ENCODE results near the gene FAM234B.

The FAM234B gene

DNA sequence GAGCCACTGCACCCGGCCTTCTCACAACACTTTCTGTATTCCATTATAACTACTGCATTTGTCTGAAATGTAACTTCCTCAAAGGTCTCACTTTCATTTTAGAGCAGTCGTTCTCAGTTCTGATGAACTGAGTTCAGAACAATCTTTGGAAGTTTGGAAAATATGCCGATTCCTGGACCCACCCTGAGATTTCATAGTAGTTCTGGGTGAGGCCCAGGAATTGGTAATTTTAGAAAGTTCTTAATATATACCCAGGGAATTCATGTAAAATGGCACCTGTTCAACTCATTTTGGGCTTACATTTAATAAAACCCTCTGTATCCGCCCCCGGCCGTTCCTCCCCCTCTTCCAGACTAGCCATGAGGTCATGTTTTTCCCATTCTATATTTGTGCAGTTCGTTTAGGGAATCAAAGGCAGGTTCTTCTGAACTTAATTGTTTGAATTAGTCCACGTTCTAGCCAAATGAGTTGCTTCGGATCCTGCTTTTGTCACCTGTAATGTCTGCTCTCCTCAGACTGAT is 53.4 kb downstream of the FAM234B start:
- H3K36me3 Mint-ChIP-seq: no peaks in the 10 kb centered on the region
- DNase-seq (ENCODE audit: low spot score in 2 of 2) (no peak), ATAC-seq (ENCODE audit: low read depth) (no peak)
- H3K4me1 Mint-ChIP-seq: peaks cover 38% of the 10 kb centered on the region
- H3K27me3 Mint-ChIP-seq: no peaks in the 10 kb centered on the region
- H3K27ac Mint-ChIP-seq: peak overlapping the region; percentile 95
- peak overlapping the region; percentile 84 for H3K4me3 Mint-ChIP-seq
- H3K9me3 Mint-ChIP-seq: no peaks in the 10 kb centered on the region

DNA sequence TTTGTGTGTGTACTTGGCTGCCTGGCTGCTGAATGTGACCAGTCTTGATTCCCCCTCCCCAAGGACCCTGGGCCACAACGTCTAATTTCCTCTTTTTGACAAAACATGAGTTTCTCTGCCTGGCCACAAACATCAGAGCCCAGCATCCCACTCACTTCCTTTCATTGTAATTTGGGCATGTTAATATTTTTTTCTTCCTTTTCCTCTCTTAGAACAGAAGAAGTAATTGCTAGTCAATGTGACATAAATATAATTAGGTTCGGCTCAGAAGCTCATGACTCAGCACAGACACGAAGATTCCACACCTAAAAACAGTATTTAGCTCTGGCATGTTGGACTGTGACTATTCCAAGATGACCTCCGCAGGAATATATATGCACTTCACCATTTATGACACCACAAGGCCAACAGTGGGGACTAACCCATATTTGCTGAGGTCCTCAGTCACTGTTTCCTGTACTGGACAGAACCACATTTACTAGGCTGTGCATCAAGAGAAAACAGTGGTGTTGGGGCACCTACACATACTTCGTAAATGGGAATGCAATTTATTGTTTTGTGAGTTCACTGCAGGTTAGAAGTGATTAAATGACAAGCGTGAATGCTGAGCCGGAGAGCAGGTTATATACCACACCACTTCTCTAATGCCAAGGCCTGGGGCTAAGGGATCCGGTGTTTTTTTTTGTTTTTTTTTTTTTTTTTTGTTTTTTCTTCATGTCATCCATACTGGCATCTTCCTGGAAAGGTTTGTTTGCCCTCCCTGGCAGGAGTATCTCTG is 55.1 kb downstream of the FAM234B start:
- ATAC-seq (ENCODE audit: low read depth): peak; percentile 3
- no peak for DNase-seq (ENCODE audit: low spot score in 2 of 2)
- Mint-ChIP-seq H3K4me1 (peaks cover 49% of the 10 kb centered on the region), H3K9me3 (no peaks in the 10 kb centered on the region), H3K27me3 (no peaks in the 10 kb centered on the region), H3K27ac (peak overlapping the region; percentile 95), H3K36me3 (no peaks in the 10 kb centered on the region), H3K4me3 (peak overlapping the region; percentile 66)

DNA sequence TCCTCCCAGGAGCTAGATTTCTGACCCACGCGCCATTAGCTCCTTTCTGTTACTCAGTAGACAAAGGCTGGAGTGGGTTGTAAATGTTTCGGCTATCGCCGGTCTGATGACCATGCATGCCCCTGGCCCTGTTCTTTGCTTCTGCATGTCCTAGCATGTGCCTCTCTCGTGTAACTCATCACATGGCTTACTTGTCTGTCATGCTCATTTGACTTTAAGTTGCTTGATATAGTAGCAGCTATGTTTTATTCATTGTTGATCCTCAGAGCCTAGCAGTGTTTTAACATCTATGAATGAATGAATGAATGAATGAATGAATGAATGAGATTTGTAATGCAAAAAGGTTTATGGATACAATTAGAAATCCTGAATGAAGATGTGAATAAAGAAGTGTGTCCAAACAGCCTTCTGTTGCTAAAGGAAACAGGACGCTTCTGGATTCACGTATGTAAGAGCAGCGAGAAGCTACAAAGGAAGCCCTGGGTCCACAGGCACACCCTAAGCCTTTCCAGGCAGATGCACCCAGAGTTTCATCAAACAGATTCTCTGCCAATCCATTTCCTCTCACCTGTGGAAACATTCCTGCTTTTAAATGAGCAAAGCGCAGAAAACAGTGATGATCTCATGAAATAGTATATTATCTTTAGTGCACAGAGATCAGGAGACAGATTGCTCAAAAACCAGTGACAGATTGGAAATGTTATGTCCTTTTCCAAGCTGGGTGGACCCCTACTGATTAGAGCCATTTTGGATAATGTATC is 55.8 kb downstream of the FAM234B start:
- no peaks in the 10 kb centered on the region for H3K36me3 Mint-ChIP-seq
- H3K4me1 Mint-ChIP-seq: peaks cover 49% of the 10 kb centered on the region
- ATAC-seq (ENCODE audit: low read depth): no peak

DNA sequence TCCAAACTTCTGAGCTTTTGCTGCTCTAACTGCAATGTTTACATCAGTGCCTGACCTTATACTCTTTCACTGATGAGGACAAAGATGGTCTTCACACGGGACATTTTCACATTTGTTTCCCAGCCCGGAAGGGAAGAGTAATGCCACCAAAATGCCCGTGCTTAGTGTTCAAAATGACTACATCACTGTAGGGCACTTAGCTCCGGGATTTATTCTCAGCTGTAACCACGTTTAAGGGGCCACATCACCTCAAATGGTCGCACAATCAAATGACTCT is 56.4 kb downstream of the FAM234B start:
- H3K9me3 Mint-ChIP-seq: no peaks in the 10 kb centered on the region
- no peaks in the 10 kb centered on the region for H3K36me3 Mint-ChIP-seq
- peaks cover 49% of the 10 kb centered on the region for H3K4me1 Mint-ChIP-seq
- H3K4me3 Mint-ChIP-seq: peak overlapping the region; percentile 88
- H3K27me3 Mint-ChIP-seq: no peaks in the 10 kb centered on the region
- peak overlapping the region; percentile 95 for H3K27ac Mint-ChIP-seq
- DNase-seq (ENCODE audit: low spot score in 2 of 2) (no peak), ATAC-seq (ENCODE audit: low read depth) (no peak)

More for the DNA sequence above, 55.8 kb downstream of the FAM234B start:
- H3K27ac Mint-ChIP-seq: peak overlapping the region; percentile 95
- H3K9me3 Mint-ChIP-seq: no peaks in the 10 kb centered on the region
- no peaks in the 10 kb centered on the region for H3K27me3 Mint-ChIP-seq
- peak overlapping the region; percentile 88 for H3K4me3 Mint-ChIP-seq
- no peak for DNase-seq (ENCODE audit: low spot score in 2 of 2)

DNA sequence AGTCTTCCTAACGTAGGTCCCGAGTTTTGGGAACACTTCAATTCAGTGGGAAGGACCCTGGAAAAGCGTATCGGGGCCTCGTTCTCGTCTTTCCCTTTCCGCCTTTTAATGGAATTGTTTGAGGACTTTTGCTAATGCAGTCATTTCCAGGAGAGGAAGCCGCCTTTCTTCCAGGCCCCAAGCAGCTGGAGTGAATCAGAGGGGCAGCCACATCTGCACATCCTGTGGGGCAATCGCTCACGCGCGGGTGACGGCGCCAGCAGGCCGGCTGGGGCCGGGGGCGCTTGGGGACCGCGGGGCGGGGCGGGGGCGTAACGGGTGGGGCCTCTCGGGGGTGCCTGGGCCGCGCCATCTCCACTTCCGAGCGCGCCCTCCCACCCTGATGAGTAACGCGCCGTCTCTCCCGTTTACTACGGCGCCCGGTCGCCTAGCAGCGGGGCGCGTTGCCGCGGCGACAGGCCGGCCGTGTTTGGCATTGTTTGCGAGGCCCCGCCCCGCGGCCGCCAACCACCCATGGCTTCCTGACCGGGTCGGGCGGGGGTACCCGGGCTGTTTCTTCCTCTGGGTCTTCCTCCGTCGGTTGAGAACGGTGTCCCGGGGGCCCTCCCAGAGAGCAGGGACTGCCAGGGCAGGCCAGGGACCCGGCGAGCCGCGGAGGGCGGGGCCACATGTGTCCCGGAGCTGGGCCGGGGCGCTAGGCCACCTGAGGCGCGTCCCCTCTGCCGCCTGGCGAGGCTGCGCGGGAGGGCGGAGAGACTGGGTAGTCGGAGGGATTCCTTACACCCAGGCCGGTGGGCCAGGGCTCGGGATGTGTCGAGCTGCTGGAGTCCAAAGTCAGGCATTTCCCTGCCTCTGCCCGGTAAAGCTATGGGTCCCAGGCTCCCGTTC is 56.9 kb downstream of the FAM234B start:
- Mint-ChIP-seq H3K4me1 (peaks cover 49% of the 10 kb centered on the region), H3K27ac (peak overlapping the region; percentile 95)
- peak; percentile 81 for ATAC-seq (ENCODE audit: low read depth)

DNA sequence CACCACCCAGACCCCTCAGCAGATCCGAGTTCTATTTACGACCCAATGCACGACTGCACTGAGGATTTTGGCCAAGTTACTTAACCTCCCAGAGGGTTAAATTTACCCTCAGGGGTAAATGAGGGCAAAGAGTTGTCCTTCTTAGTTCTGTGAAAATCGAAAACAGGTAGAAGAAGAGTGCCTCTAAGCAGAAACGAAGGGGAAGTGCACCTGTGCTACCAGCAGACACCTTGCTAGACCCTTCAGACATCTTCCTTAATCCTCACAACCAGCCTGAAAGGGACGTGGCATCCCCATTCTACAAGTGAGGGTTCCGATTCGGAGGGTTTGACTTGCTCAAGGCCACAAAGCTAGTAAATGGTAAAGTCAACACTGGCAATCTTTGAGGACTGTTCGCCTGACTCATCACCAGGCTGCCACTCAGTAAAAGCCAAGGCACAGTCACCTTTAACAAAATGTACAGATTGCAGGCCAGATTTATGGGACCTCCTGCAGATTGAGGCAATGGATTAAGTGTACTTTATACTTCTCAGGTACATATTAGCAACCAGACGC is 57.7 kb downstream of the FAM234B start:
- Mint-ChIP-seq H3K4me3 (peak overlapping the region; percentile 88), H3K36me3 (no peaks in the 10 kb centered on the region), H3K9me3 (no peaks in the 10 kb centered on the region), H3K4me1 (peaks cover 49% of the 10 kb centered on the region), H3K27me3 (no peaks in the 10 kb centered on the region), H3K27ac (peak overlapping the region; percentile 95)
- DNase-seq (ENCODE audit: low spot score in 2 of 2) (no peak), ATAC-seq (ENCODE audit: low read depth) (peak; percentile 13)

More for the DNA sequence above, 56.9 kb downstream of the FAM234B start:
- no peaks in the 10 kb centered on the region for H3K27me3 Mint-ChIP-seq
- DNase-seq (ENCODE audit: low spot score in 2 of 2): peak; percentile 94
- no peaks in the 10 kb centered on the region for H3K36me3 Mint-ChIP-seq
- H3K9me3 Mint-ChIP-seq: no peaks in the 10 kb centered on the region
- H3K4me3 Mint-ChIP-seq: peak overlapping the region; percentile 88

DNA sequence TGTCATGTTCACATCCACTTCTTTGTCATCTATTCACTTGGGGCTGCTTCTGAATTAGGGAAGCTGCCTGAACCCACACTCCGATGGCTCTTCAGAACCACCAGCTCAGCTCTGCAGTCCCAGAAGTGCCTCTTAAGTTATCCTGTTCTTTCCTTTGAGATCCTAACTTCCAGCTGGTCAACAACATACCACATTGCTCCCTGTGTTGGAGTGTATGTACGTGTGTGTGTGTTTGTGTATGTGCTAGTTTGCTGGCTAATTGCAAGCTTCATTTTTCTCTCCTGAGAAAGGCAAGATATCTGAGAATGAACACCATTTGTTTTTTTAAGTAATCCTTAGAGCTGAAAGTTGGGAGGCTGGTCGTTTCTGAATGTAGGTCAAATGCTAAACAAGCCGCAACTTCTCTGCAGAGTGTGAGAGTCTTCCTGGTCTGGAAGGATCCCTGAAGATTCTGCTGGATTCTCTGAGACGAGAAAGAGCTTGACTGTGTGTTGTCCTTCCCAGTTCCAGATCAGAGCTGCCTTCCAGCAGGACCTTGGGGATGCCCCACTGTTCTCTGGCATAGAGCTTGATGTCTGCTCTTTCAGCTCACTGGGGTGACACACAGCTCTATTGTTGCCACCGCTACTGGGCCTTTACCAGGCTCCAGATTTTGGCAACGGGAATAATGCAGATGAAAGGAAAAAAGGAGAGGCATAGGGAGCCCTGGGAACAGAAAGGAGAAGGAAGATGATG is 58.4 kb downstream of the FAM234B start:
- peaks cover 47% of the 10 kb centered on the region for H3K4me1 Mint-ChIP-seq
- peak overlapping the region; percentile 95 for H3K27ac Mint-ChIP-seq
- peak overlapping the region; percentile 88 for H3K4me3 Mint-ChIP-seq
- no peaks in the 10 kb centered on the region for H3K27me3 Mint-ChIP-seq
- H3K36me3 Mint-ChIP-seq: no peaks in the 10 kb centered on the region
- DNase-seq (ENCODE audit: low spot score in 2 of 2) (no peak), ATAC-seq (ENCODE audit: low read depth) (no peak)
- H3K9me3 Mint-ChIP-seq: no peaks in the 10 kb centered on the region

DNA sequence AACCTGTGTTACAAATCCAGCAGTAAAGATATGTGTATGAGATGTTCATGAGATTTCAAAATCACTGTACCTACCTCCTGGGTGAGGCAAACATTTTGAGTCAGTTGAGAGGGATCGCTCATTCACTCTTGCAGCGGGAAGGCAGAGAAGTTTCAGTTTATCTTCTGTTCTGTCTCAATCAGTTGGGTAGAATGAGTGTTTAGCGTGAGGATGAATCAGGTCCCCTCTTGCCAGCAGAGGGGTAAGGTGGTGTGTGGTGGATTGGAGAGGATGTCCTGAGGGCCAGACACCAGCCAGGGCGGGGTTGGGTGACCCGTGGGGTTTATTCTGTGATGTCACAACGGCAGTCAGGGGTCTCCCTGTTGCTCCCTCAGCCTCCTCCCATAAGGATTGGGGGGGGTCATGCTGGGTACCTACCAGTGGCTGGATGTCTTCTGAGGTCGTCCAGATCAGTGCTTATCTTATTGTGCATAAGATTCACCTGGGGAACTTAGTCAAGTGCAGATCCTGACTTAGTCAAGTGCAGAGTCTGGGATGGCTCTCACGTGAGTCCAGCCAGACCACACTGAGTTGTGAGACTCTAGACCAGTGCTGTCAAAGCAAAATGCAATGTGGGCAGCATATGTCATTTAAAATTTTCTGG is 59.3 kb downstream of the FAM234B start, which contains the start of gene GSG1:
GSG1 (minus strand) TSS at position 277 of the 643 bp plus-strand sequence; CDS start at position 122, 155 bp downstream.
- DNase-seq (ENCODE audit: low spot score in 2 of 2) (no peak), ATAC-seq (ENCODE audit: low read depth) (no peak)
- Mint-ChIP-seq H3K4me3 (peak within 1 kb of the TSS; percentile 88), H3K36me3 (no peaks in the 10 kb centered on the region), H3K9me3 (no peaks in the 10 kb centered on the region), H3K27ac (peak within 1 kb of the TSS; percentile 95), H3K27me3 (no peaks in the 10 kb centered on the region), H3K4me1 (peaks cover 40% of the 10 kb centered on the region)

DNA sequence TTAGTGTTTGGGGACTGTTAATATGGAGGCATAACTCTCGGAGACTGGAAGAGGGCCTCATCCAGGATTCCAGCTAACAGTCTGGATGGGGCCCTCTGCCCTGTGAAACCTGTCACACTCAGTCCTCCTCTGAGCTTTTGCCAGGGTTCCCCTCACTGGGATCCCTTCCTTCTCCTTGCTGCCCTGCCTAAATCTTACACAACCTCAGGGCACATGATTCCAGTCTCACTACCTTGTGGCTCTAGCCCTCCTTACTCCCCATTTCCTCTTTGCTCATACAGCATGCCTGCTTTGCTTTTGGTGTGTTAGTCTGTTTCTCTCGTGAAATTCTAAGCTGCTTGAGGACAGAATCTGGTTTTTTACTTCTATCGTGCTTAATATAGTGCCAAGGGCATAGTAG is 60.2 kb downstream of the FAM234B start:
- no peak overlapping the region for H3K4me3 Mint-ChIP-seq
- peaks cover 1% of the 10 kb centered on the region for H3K27me3 Mint-ChIP-seq
- H3K27ac Mint-ChIP-seq: no peak overlapping the region
- DNase-seq (ENCODE audit: low spot score in 2 of 2) (no peak), ATAC-seq (ENCODE audit: low read depth) (no peak)
- peaks cover 1% of the 10 kb centered on the region for H3K9me3 Mint-ChIP-seq
- peaks cover 31% of the 10 kb centered on the region for H3K4me1 Mint-ChIP-seq
- H3K36me3 Mint-ChIP-seq: no peaks in the 10 kb centered on the region

DNA sequence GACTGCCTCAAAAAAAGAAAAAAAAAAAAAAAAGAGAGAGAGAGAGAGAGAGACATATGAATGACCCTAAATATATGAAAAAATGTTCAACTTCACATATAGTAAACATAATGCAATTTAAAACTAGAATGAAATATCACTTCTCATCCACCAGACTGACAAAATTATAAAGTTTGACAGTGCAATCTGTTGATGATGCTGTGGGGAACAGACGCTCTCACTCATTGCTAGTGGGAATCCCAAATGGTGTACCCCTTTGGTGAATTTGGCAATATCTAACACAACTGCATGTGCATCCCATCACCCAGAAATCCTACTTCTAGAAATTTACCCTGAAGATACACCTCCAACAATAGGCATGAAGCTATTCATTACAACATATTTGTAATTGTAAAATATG is 61.6 kb downstream of the FAM234B start:
- Mint-ChIP-seq H3K4me1 (peaks cover 19% of the 10 kb centered on the region), H3K4me3 (no peak overlapping the region), H3K36me3 (no peaks in the 10 kb centered on the region), H3K9me3 (peaks cover 1% of the 10 kb centered on the region), H3K27me3 (peaks cover 1% of the 10 kb centered on the region), H3K27ac (no peak overlapping the region)
- no peak for DNase-seq (ENCODE audit: low spot score in 2 of 2)
- no peak for ATAC-seq (ENCODE audit: low read depth)

DNA sequence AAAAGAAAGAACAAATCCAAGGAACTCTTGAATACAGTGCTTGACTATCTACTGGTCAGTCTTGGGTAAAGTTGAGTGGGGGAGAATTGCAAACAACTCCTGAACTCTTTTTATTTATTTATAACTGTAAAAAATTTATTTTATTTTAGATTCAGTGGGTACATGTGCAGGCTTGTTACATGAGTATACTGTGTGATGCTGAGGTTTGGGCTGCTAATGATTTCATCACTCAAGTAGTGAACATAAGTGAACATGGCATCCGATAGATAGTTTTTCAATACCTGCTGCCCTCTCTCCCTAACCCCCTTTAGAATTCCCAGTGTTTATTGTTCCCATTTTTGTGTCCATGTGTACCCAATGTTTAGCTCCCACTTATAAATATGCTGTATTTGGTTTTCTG is 62.5 kb downstream of the FAM234B start:
- Mint-ChIP-seq H3K9me3 (peaks cover 1% of the 10 kb centered on the region), H3K4me3 (no peak overlapping the region), H3K36me3 (no peaks in the 10 kb centered on the region), H3K27me3 (peaks cover 1% of the 10 kb centered on the region), H3K27ac (no peak overlapping the region), H3K4me1 (peaks cover 17% of the 10 kb centered on the region)
- ATAC-seq (ENCODE audit: low read depth) (no peak), DNase-seq (ENCODE audit: low spot score in 2 of 2) (no peak)

DNA sequence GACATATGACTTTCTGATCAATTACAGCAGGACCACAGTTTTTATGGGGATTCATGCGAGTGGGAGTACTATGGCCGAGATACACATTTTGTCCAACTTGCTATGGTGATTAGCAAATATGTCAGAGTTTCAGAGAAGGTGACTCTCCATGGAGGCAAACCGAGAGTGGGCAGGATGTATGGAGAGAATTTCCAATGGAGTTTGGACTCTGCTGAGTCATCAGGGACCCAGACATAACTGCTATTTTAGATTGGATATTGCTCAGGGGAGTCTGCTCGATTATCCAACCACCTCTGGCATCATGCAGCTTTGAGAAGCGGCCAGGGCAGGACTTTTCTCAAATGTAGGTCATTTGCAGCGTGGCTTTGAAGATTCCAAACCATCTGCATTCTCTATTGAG is 68.8 kb downstream of the FAM234B start:
- no peak for ATAC-seq (ENCODE audit: low read depth)
- peaks cover 18% of the 10 kb centered on the region for H3K27me3 Mint-ChIP-seq
- no peak overlapping the region for H3K4me3 Mint-ChIP-seq
- no peak overlapping the region for H3K27ac Mint-ChIP-seq
- no peaks in the 10 kb centered on the region for H3K4me1 Mint-ChIP-seq
- no peak for DNase-seq (ENCODE audit: low spot score in 2 of 2)
- H3K9me3 Mint-ChIP-seq: peaks cover 3% of the 10 kb centered on the region
- no peaks in the 10 kb centered on the region for H3K36me3 Mint-ChIP-seq

All from memory B cell (primary cell).